IPS-11a (cell line): Measurements from ENCODE around the gene OR10H2.
"Not testable (repeated sequence)": the region's sequence is repeated elsewhere in the genome, so short reads cannot be mapped to it uniquely, and the experiment has no call there.

Experiments
- H3K4me3 ChIP-seq: one replicate; pipeline ENCODE4 v1.5.1; 2013; ENCODE audit warnings: low read depth, low read length, control low read depth

The OR10H2 gene

GRCh38 chr19:15727724-15728123 lies at the start of gene OR10H2:
TSS of gene OR10H2 (plus strand) at chr19:15728024. CDS start at chr19:15728044, 20 bp downstream.
- H3K4me3 ChIP-seq, result no peak within 1 kb of the TSS

- no peak overlapping the region for H3K4me3 ChIP-seq
Measured at GRCh38 chr19:15679089-15679488, 48.7 kb upstream of the OR10H2 start.

GRCh38 chr19:15679865-15680264 lies 48.0 kb upstream of the OR10H2 start:
- H3K4me3 ChIP-seq, result not testable (repeated sequence)

GRCh38 chr19:15680478-15681322 lies 47.1 kb upstream of the OR10H2 start:
- no peak overlapping the region for H3K4me3 ChIP-seq

GRCh38 chr19:15683411-15683810 lies 44.4 kb upstream of the OR10H2 start:
- no peak overlapping the region for H3K4me3 ChIP-seq

- H3K4me3 ChIP-seq, result no peak overlapping the region
Measured at GRCh38 chr19:15684828-15685227, 43.0 kb upstream of the OR10H2 start.

GRCh38 chr19:15696654-15697194 lies 31.1 kb upstream of the OR10H2 start:
- no peak overlapping the region for H3K4me3 ChIP-seq

GRCh38 chr19:15701757-15702533 lies 25.9 kb upstream of the OR10H2 start:
- no peak overlapping the region for H3K4me3 ChIP-seq

GRCh38 chr19:15702534-15702930 lies 25.3 kb upstream of the OR10H2 start:
- no peak overlapping the region for H3K4me3 ChIP-seq

GRCh38 chr19:15714638-15715037 lies 13.2 kb upstream of the OR10H2 start:
- H3K4me3 ChIP-seq, result no peak overlapping the region

GRCh38 chr19:15715642-15716041 lies 12.2 kb upstream of the OR10H2 start:
- H3K4me3 ChIP-seq, result no peak overlapping the region

- H3K4me3 ChIP-seq, result no peak overlapping the region
Measured at GRCh38 chr19:15717809-15718208, 10.0 kb upstream of the OR10H2 start.

GRCh38 chr19:15721268-15721667 lies 6.6 kb upstream of the OR10H2 start:
- H3K4me3 ChIP-seq, result no peak overlapping the region

GRCh38 chr19:15722956-15723355 lies 4.9 kb upstream of the OR10H2 start:
- no peak overlapping the region for H3K4me3 ChIP-seq

GRCh38 chr19:15730538-15730937 lies 2.7 kb downstream of the OR10H2 start:
- H3K4me3 ChIP-seq, result no peak overlapping the region

GRCh38 chr19:15732388-15732787 lies 4.6 kb downstream of the OR10H2 start:
- no peak overlapping the region for H3K4me3 ChIP-seq

GRCh38 chr19:15733895-15734294 lies 6.1 kb downstream of the OR10H2 start:
- H3K4me3 ChIP-seq, result no peak overlapping the region

GRCh38 chr19:15737722-15738121 lies 9.9 kb downstream of the OR10H2 start, which contains the start of gene OR10H3:
TSS of gene OR10H3 (plus strand) at chr19:15737985. CDS start at chr19:15741393, 3,408 bp downstream.
- H3K4me3 ChIP-seq, result no peak within 1 kb of the TSS

GRCh38 chr19:15740785-15741184 lies 13.0 kb downstream of the OR10H2 start:
- H3K4me3 ChIP-seq, result no peak overlapping the region

GRCh38 chr19:15748239-15748638 lies 20.4 kb downstream of the OR10H2 start:
- no peak overlapping the region for H3K4me3 ChIP-seq

GRCh38 chr19:15758379-15758778 lies 30.6 kb downstream of the OR10H2 start:
- H3K4me3 ChIP-seq, result no peak overlapping the region
